HepG2 (cell line): ENCODE measurements around the gene PPP6R2. TPM values are rescaled to one million over a fixed set of nuclear protein-coding genes. Genes with fewer than 3 reads are reported as not detected.

Experiments used
- CBX1 ChIP-seq: IDR thresholded peaks from one replicate; pipeline ENCODE4 v1.6.1; 2016; ENCODE audit warnings: antibody characterized with exemption, low read depth
- POLR2AphosphoS2 ChIP-seq: IDR thresholded peaks from 2 replicates; pipeline ENCODE4 v1.6.1; 2011; ENCODE audit warnings: low read depth, low read length, improper control_type of control experiment
- POLR2G ChIP-seq: fragments of 200-400 bp; formaldehyde crosslinking; IDR thresholded peaks from 2 replicates; pipeline ENCODE4 v1.6.1; 2018; ENCODE audit warnings: mild to moderate bottlenecking, low read depth, low read length, moderate library complexity
- RAD51 ChIP-seq: fragments of 450-650 bp; IDR thresholded peaks from 2 replicates; pipeline ENCODE4 v1.6.1; 2016; ENCODE audit warnings: borderline replicate concordance
- SAFB2 ChIP-seq: sonication (generic); formaldehyde crosslinking; IDR thresholded peaks from 2 replicates; pipeline ENCODE4 v1.5.1; 2020; ENCODE audit warnings: missing genetic modification reagents, low read depth, mild to moderate bottlenecking, borderline replicate concordance
- SKIL ChIP-seq: sonication (generic); formaldehyde crosslinking; IDR thresholded peaks from 2 replicates; pipeline ENCODE4 v1.8.0; 2022; ENCODE audit warnings: missing genetic modification reagents, mild to moderate bottlenecking, moderate library complexity, borderline replicate concordance
- SNAPC2 ChIP-seq: sonication (generic); formaldehyde crosslinking; IDR thresholded peaks from 2 replicates; pipeline ENCODE4 v1.8.1; 2022; ENCODE audit warnings: mild to moderate bottlenecking, missing genetic modification reagents
- SNAPC4 ChIP-seq: sonication (generic); formaldehyde crosslinking; IDR thresholded peaks from 2 replicates; pipeline ENCODE4 v1.4.0; 2020; ENCODE audit warnings: mild to moderate bottlenecking, missing genetic modification reagents
- SUZ12 ChIP-seq: fragments of 150-350 bp; IDR thresholded peaks from 2 replicates; pipeline ENCODE4 v1.6.1; 2014; ENCODE audit warnings: low read depth, low read length
- TBX2 ChIP-seq: sonication (generic); formaldehyde crosslinking; IDR thresholded peaks from 2 replicates; pipeline ENCODE4 v1.5.0; 2020; ENCODE audit warnings: missing genetic modification reagents, mild to moderate bottlenecking, borderline replicate concordance
- YY1 ChIP-seq: IDR thresholded peaks from 2 replicates; pipeline ENCODE4 v1.6.1; 2011; ENCODE audit warnings: low read length, low read depth, moderate library complexity, mild to moderate bottlenecking; ENCODE audit not compliant: insufficient read depth, insufficient replicate concordance
- ZBTB7B ChIP-seq: sonication (generic); formaldehyde crosslinking; IDR thresholded peaks from 2 replicates; pipeline ENCODE4 v1.4.0; 2020; ENCODE audit warnings: missing genetic modification reagents
- ZFP36 ChIP-seq: fragments of 150-350 bp; IDR thresholded peaks from 2 replicates; pipeline ENCODE4 v1.6.1; 2018; ENCODE audit warnings: borderline replicate concordance, low read length, low read depth; ENCODE audit not compliant: partially characterized antibody
- ZFP90 ChIP-seq: sonication (generic); formaldehyde crosslinking; IDR thresholded peaks from 2 replicates; pipeline ENCODE4 v1.8.0; 2022; ENCODE audit warnings: missing genetic modification reagents, mild to moderate bottlenecking, inconsistent platforms, borderline replicate concordance
- ZNF660 ChIP-seq: sonication (generic); formaldehyde crosslinking; IDR thresholded peaks from 2 replicates; pipeline ENCODE4 v1.5.1; 2020; ENCODE audit warnings: mild to moderate bottlenecking, low read depth, missing genetic modification reagents, borderline replicate concordance
- ZNF782 ChIP-seq: sonication (generic); formaldehyde crosslinking; IDR thresholded peaks from 2 replicates; pipeline ENCODE4 v1.4.0; 2020; ENCODE audit warnings: missing genetic modification reagents, mild to moderate bottlenecking, borderline replicate concordance
- ZNF788 ChIP-seq: sonication (generic); formaldehyde crosslinking; IDR thresholded peaks from 2 replicates; pipeline ENCODE4 v1.5.0; 2020; ENCODE audit warnings: mild to moderate bottlenecking, missing genetic modification reagents, borderline replicate concordance
- polyA plus RNA-seq, 8 experiments: library from polyadenylated mRNA; depleted of rRNA in 3 of 8; stranded (reverse) in 7 of 8; unstranded in 1 of 8; fragments of >200 nt; fragmentation: Illumina TruSeq in 4 of 8; extraction: Trizol in 4 of 8; gene quantifications; 2 replicates each; pipeline versions ENCODE4 v1.2.1 to v1.2.3, GENCODE V29; 2011 to 2016; ENCODE audit warnings: low read depth in 4 of 8, missing spikeins in 1 of 8, mixed read lengths in 1 of 8; ENCODE audit not compliant: insufficient read depth in 1 of 8
- total RNA-seq, 5 experiments: library from RNA; depleted of rRNA; stranded (reverse); fragments of >200 nt; fragmentation: Illumina TruSeq; extraction: Trizol; gene quantifications; 2 replicates each; pipeline ENCODE4 v1.2.3, GENCODE V29; 2016; ENCODE audit warnings: low read depth in 1 of 5
- TF ChIP-seq, protein P1 (sequence below): sonication (generic); formaldehyde crosslinking; IDR thresholded peaks from 2 replicates; pipeline ENCODE4 v1.5.0; 2020; ENCODE audit warnings: mild to moderate bottlenecking, missing genetic modification reagents

Gene PPP6R2
- total and polyA plus RNA-seq, 2 of the 13 experiments (the other 11 are each of a cell fraction or from before 2014, with no cell fraction given) = 55.0 to 102 TPM

DNA sequence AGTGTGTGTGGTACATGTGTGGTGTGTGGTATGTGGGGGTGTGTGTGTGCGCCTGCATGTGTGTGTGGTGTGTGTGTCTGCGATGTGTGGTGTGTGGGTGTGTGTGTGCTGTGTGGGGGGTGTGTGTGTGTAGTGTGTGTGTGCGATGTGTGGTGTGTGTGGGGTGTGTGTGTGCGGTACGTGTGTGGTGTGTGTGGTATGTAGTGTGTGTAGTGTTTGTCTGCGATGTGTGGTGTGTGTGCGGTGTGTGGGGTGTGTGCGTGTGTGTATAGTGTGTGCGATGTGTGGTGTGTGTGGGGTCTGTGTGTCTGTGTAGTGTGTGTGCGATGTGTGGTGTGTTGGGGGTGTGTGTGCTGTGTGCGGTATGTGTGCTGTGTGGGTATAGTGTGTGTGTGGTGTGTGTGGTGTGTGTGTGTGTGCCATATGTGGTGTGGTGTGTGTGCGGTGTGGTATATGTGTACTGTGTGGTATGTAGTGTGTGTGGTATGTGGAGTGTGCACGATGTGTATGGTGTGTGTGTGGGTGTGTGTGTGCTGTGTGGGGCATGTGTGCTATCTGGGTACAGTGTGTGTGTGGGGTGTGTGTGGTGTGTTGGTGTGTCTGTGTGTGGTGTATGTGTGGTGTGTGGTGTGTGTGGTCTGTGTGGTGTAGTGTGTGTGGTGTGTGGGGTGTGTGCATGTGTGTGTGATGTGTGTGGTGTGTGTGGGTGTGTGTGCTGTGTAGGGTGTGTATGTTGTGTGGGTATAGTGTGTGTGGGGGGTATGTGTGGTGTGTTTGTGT is 5.7 kb upstream of the PPP6R2 start (continued):
- TF ChIP-seq SNAPC4 (CRISPR knock-in tag) (no peak), ZFP90 (CRISPR knock-in tag) (no peak), POLR2AphosphoS2 (no peak), POLR2G (no peak), SKIL (CRISPR knock-in tag) (0 out of 2 replicates have a peak, but pooled peaks have one; percentile 5), YY1 (no peak), RAD51 (no peak; the same call in 1 of the 2 replicates), ZBTB7B (no peak), CBX1 (no peak), ZNF788 (CRISPR knock-in tag) (0 out of 2 replicates have a peak, but pooled peaks have one; percentile 29), ZNF660 (CRISPR knock-in tag) (no peak), SNAPC2 (CRISPR knock-in tag) (no peak), SAFB2 (no peak), ZNF782 (CRISPR knock-in tag) (no peak), ZFP36 (no peak), SUZ12 (no peak), TBX2 (CRISPR knock-in tag) (no peak)
- TF ChIP-seq, protein P1, sequence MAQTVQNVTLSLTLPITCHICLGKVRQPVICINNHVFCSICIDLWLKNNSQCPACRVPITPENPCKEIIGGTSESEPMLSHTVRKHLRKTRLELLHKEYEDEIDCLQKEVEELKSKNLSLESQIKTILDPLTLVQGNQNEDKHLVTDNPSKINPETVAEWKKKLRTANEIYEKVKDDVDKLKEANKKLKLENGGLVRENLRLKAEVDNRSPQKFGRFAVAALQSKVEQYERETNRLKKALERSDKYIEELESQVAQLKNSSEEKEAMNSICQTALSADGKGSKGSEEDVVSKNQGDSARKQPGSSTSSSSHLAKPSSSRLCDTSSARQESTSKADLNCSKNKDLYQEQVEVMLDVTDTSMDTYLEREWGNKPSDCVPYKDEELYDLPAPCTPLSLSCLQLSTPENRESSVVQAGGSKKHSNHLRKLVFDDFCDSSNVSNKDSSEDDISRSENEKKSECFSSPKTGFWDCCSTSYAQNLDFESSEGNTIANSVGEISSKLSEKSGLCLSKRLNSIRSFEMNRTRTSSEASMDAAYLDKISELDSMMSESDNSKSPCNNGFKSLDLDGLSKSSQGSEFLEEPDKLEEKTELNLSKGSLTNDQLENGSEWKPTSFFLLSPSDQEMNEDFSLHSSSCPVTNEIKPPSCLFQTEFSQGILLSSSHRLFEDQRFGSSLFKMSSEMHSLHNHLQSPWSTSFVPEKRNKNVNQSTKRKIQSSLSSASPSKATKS = no peak
